Retinal pigment epithelial cell (primary cell): ENCODE data around the gene COL6A1.

ENCODE experiments used
- DNase-seq: peaks from one replicate; pipeline ENCODE4 v3.0.0-alpha.2; 2010; ENCODE audit warnings: low read depth
- H3K4me3 ChIP-seq: 2 replicates; pipeline ENCODE4 v1.5.1; 2011; ENCODE audit warnings: mild to moderate bottlenecking, low read length, control low read depth, moderate library complexity
- CTCF ChIP-seq: conservative IDR thresholded peaks from 2 replicates; pipeline ENCODE4 v1.5.1; 2011; ENCODE audit warnings: low read depth, low read length, control low read depth, inconsistent platforms

The COL6A1 gene

GRCh38 chr21:45966791-45967394, 14.7 kb upstream of the COL6A1 start:
- DNase-seq = no peak
- H3K4me3 ChIP-seq = no peak overlapping the region
- no peak for TF ChIP-seq CTCF

- no peak for TF ChIP-seq CTCF
- no peak overlapping the region for H3K4me3 ChIP-seq
- no peak for DNase-seq
Measured at GRCh38 chr21:45969921-45970673, 11.5 kb upstream of the COL6A1 start.

DNA sequence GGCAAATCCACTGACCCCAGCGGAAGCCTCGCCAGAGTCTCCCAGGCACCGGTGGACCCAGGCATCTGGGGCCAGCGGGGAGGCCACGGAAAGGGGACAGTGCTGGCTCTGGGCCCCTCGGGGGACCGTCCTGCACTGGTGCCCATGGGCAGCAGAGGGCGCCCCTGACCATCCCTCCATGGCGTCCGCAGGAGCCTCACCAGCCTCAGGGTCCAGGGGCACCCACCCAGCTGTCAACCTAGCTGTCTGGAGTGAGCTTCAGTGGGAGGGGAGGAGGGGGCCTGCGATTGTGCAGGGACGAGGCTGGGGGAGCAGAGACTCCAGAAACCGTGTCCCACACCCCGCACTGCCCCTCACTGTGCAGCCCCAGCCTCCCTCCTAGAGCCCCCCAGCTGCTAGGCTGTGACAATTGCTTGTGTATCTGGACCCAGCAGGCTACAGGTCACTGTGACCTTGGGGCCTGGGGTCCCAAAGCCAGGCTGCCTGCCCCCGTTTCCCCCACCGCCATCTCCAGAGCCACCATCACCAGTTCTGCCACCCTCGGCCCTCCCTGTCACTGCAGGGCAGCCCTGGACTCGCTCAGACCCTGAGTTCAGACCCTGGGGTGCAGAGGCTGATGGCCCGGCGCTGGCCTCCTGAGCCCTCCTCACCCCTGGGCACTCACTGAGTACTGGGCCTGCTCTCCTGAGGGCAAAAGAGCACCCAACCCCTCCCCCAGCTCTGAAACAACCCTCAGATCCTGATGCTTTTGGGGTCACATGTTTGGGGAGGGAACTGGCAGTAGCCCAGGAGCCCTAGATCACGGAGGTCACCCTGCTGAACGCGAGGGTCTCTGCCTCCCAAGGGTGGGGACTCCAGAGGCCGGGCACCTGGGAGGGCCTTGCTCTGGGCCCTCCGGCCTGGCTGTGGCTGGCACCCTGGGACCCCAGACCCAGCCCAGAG, 10.6 kb upstream of the COL6A1 start:
- TF ChIP-seq CTCF = peak; percentile 91
- no peak for DNase-seq

GRCh38 chr21:45971616-45972352, 9.8 kb upstream of the COL6A1 start:
- H3K4me3 ChIP-seq = no peak overlapping the region
- TF ChIP-seq CTCF = no peak
- no peak for DNase-seq

More for the DNA sequence above, 10.6 kb upstream of the COL6A1 start:
- no peak overlapping the region for H3K4me3 ChIP-seq

DNA sequence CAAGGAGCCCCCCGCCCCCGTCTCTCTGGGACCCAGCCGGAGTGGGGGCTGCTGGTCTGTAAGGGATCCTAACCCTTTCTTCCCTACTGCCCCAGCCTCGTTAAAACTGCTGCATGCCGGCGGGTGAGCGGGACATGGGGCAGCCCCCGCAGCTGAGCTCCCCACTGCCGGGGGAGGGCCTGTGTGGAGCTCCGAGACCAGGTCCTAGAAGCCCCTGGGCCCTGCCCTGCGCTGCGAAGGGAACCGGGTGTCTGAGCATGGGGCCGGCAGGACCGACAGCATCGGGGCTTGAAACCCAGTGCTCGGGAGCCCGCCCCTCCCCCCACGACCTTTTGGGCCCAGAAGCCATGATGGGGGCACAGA, 9.2 kb upstream of the COL6A1 start:
- no peak for TF ChIP-seq CTCF
- no peak overlapping the region for H3K4me3 ChIP-seq
- DNase-seq = no peak

GRCh38 chr21:45972716-45973474, 8.7 kb upstream of the COL6A1 start:
- no peak for TF ChIP-seq CTCF
- DNase-seq = no peak
- peak overlapping the region; percentile 46 for H3K4me3 ChIP-seq
